GM23338 (cell line): ENCODE measurements around the gene GPR156. TPM values are rescaled to one million over a fixed set of nuclear protein-coding genes. Genes with fewer than 3 reads are reported as not detected.

Experiments
- ATAC-seq: fragments of 200-7000 bp; cut with Tn5 transposase; 3 replicates; pipeline ENCODE4 v1.9.1; 2020
- DNase-seq: peaks from one replicate; pipeline ENCODE4 v3.0.0-alpha.2; 2015; ENCODE audit warnings: low spot score
- H2AFZ ChIP-seq: fragments of 200-600 bp; sonication (generic); 2 replicates; pipeline ENCODE4 v1.8.0; 2016; ENCODE audit warnings: antibody characterized with exemption, mild to moderate bottlenecking, moderate library complexity
- H3F3A ChIP-seq: fragments of 200-600 bp; sonication (generic); replicated peaks from 2 replicates; pipeline ENCODE4 v1.8.0; 2017; ENCODE audit warnings: antibody characterized with exemption, mixed run types, low read depth
- H3K27ac ChIP-seq: fragments of 200-600 bp; sonication (generic); 2 replicates; pipeline ENCODE4 v1.6.1; 2016; ENCODE audit warnings: low read depth
- H3K27me3 ChIP-seq: fragments of 200-600 bp; sonication (generic); 2 replicates; pipeline ENCODE4 v1.8.0; 2016; ENCODE audit warnings: mild to moderate bottlenecking, mixed run types, moderate library complexity; ENCODE audit not compliant: insufficient read depth
- H3K36me3 ChIP-seq: fragments of 200-600 bp; sonication (generic); 2 replicates; pipeline ENCODE4 v1.8.0; 2016; ENCODE audit warnings: mild to moderate bottlenecking; ENCODE audit not compliant: insufficient read depth
- H3K4me1 ChIP-seq: fragments of 200-600 bp; sonication (generic); 2 replicates; pipeline ENCODE4 v1.8.0; 2016; ENCODE audit warnings: mild to moderate bottlenecking, moderate library complexity; ENCODE audit not compliant: insufficient read depth
- H3K4me2 ChIP-seq: fragments of 200-600 bp; sonication (generic); 2 replicates; pipeline ENCODE4 v1.7.1; 2017; ENCODE audit warnings: mixed run types
- H3K4me3 ChIP-seq: fragments of 200-600 bp; sonication (generic); 2 replicates; pipeline ENCODE4 v1.6.1; 2016; ENCODE audit warnings: mixed run types
- H3K79me2 ChIP-seq: fragments of 200-600 bp; sonication (generic); replicated peaks from 2 replicates; pipeline ENCODE4 v1.8.0; 2017; ENCODE audit warnings: mild to moderate bottlenecking; ENCODE audit not compliant: insufficient read depth
- H3K9me2 ChIP-seq: fragments of 200-600 bp; sonication (generic); 2 replicates; pipeline ENCODE4 v1.8.0; 2017; ENCODE audit not compliant: insufficient read depth
- H4K20me1 ChIP-seq: fragments of 200-600 bp; sonication (generic); replicated peaks from 2 replicates; pipeline ENCODE4 v1.8.0; 2017; ENCODE audit warnings: mild to moderate bottlenecking; ENCODE audit not compliant: insufficient read depth
- H3K27ac Mint-ChIP-seq: 2 replicates; pipeline ENCODE4 v1.8.0; 2020; ENCODE audit warnings: inconsistent platforms, mild to moderate bottlenecking, moderate library complexity, mixed read lengths
- H3K27me3 Mint-ChIP-seq: 3 replicates; pipeline ENCODE4 v1.8.0; 2022; ENCODE audit warnings: low read depth, mild to moderate bottlenecking, moderate library complexity, mixed read lengths, inconsistent platforms; ENCODE audit not compliant: insufficient read depth, poor library complexity
- H3K36me3 Mint-ChIP-seq: 3 replicates; pipeline ENCODE4 v1.8.0; 2021; ENCODE audit warnings: low read depth, mild to moderate bottlenecking, inconsistent platforms, moderate library complexity, mixed read lengths
- H3K4me1 Mint-ChIP-seq: 3 replicates; pipeline ENCODE4 v1.8.0; 2020; ENCODE audit warnings: mild to moderate bottlenecking, inconsistent platforms, mixed read lengths
- H3K4me3 Mint-ChIP-seq: 3 replicates; pipeline ENCODE4 v1.8.0; 2021; ENCODE audit warnings: moderate library complexity, mild to moderate bottlenecking, inconsistent platforms, mixed read lengths
- H3K9me3 Mint-ChIP-seq: 3 replicates; pipeline ENCODE4 v1.8.0; 2020; ENCODE audit warnings: moderate library complexity, mild to moderate bottlenecking, inconsistent platforms, mixed read lengths
- ETS1 ChIP-seq: IDR thresholded peaks from 2 replicates; pipeline ENCODE4 v1.6.1; 2016; ENCODE audit warnings: antibody characterized with exemption
- EZH2phosphoT487 ChIP-seq: fragments of 200-600 bp; sonication (generic); IDR thresholded peaks from one replicate; pipeline ENCODE4 v1.8.1; 2018; ENCODE audit warnings: antibody characterized with exemption; ENCODE audit not compliant: unreplicated experiment
- JUNB ChIP-seq: IDR thresholded peaks from one replicate; pipeline ENCODE4 v1.6.1; 2016; ENCODE audit warnings: antibody characterized with exemption; ENCODE audit not compliant: unreplicated experiment
- POLR2AphosphoS5 ChIP-seq: IDR thresholded peaks from 2 replicates; pipeline ENCODE4 v1.6.1; 2016; ENCODE audit warnings: antibody characterized with exemption, low read depth
- STAT1 ChIP-seq: IDR thresholded peaks from one replicate; pipeline ENCODE4 v1.6.1; 2016; ENCODE audit warnings: antibody characterized with exemption; ENCODE audit not compliant: unreplicated experiment
- polyA plus RNA-seq: library from polyadenylated mRNA; unstranded; fragments of >200 nt; fragmentation: Nextera tagmentation; extraction: Ambion mirVana; gene quantifications from 2 replicates; pipeline ENCODE4 v1.2.1, GENCODE V29; 2016
- total RNA-seq: library from RNA; depleted of rRNA; stranded (reverse); fragments of >200 nt; shearing (Covaris generic); gene quantifications from 2 replicates; pipeline ENCODE4 v1.2.3, GENCODE V29; 2014
- TF ChIP-seq, protein P1 (sequence below): fragments of 250-450 bp; sonication (Bioruptor Pico); IDR thresholded peaks from 2 replicates; pipeline ENCODE4 v1.5.0; 2020; ENCODE audit warnings: mild to moderate bottlenecking, moderate library complexity

GPR156 gene
- total and polyA plus RNA-seq, 2 experiments from 2014 or later = 0.50 to 2.5 TPM

DNA sequence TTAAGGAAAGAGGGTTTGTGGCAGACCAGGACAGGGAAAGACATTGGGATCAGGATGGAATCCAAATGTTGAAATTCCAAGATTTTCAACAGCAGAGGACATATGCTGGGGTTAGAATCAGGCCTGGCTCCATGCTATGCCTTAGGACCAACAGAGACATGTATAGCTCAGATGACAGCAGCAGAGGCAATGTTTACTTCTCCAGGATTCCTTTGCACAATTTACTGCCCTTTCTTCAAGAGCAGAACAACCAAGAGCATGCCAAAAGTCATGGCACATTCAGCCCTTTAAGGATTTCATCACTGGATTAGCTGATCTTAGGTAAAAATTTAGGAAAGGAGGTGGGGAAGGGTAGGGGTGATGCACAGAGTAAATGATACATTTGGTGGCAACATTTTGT, 121.2 kb downstream of the GPR156 start:
- TF ChIP-seq JUNB (no peak), POLR2AphosphoS5 (no peak), ETS1 (no peak), STAT1 (no peak), EZH2phosphoT487 (no peak)
- TF ChIP-seq, protein P1, sequence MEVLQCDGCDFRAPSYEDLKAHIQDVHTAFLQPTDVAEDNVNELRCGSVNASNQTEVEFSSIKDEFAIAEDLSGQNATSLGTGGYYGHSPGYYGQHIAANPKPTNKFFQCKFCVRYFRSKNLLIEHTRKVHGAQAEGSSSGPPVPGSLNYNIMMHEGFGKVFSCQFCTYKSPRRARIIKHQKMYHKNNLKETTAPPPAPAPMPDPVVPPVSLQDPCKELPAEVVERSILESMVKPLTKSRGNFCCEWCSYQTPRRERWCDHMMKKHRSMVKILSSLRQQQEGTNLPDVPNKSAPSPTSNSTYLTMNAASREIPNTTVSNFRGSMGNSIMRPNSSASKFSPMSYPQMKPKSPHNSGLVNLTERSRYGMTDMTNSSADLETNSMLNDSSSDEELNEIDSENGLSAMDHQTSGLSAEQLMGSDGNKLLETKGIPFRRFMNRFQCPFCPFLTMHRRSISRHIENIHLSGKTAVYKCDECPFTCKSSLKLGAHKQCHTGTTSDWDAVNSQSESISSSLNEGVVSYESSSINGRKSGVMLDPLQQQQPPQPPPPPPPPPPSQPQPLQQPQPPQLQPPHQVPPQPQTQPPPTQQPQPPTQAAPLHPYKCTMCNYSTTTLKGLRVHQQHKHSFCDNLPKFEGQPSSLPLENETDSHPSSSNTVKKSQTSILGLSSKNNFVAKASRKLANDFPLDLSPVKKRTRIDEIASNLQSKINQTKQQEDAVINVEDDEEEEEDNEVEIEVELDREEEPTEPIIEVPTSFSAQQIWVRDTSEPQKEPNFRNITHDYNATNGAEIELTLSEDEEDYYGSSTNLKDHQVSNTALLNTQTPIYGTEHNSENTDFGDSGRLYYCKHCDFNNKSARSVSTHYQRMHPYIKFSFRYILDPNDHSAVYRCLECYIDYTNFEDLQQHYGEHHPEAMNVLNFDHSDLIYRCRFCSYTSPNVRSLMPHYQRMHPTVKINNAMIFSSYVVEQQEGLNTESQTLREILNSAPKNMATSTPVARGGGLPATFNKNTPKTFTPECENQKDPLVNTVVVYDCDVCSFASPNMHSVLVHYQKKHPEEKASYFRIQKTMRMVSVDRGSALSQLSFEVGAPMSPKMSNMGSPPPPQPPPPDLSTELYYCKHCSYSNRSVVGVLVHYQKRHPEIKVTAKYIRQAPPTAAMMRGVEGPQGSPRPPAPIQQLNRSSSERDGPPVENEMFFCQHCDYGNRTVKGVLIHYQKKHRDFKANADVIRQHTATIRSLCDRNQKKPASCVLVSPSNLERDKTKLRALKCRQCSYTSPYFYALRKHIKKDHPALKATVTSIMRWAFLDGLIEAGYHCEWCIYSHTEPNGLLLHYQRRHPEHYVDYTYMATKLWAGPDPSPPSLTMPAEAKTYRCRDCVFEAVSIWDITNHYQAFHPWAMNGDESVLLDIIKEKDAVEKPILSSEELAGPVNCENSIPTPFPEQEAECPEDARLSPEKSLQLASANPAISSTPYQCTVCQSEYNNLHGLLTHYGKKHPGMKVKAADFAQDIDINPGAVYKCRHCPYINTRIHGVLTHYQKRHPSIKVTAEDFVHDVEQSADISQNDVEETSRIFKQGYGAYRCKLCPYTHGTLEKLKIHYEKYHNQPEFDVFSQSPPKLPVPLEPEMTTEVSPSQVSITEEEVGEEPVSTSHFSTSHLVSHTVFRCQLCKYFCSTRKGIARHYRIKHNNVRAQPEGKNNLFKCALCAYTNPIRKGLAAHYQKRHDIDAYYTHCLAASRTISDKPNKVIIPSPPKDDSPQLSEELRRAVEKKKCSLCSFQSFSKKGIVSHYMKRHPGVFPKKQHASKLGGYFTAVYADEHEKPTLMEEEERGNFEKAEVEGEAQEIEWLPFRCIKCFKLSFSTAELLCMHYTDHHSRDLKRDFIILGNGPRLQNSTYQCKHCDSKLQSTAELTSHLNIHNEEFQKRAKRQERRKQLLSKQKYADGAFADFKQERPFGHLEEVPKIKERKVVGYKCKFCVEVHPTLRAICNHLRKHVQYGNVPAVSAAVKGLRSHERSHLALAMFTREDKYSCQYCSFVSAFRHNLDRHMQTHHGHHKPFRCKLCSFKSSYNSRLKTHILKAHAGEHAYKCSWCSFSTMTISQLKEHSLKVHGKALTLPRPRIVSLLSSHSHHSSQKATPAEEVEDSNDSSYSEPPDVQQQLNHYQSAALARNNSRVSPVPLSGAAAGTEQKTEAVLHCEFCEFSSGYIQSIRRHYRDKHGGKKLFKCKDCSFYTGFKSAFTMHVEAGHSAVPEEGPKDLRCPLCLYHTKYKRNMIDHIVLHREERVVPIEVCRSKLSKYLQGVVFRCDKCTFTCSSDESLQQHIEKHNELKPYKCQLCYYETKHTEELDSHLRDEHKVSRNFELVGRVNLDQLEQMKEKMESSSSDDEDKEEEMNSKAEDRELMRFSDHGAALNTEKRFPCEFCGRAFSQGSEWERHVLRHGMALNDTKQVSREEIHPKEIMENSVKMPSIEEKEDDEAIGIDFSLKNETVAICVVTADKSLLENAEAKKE (CRISPR knock-in tag) = no peak
- Histone ChIP-seq H2AFZ (no peak overlapping the region), H3K27me3 (no peaks in the 10 kb centered on the region), H3K79me2 (no peaks in the 10 kb centered on the region), H3K4me2 (no peak overlapping the region), H3K4me1 (no peaks in the 10 kb centered on the region), H3K27ac (no peak overlapping the region), H3K4me3 (no peak overlapping the region), H3K9me2 (peaks cover 3% of the 10 kb centered on the region), H4K20me1 (no peaks in the 10 kb centered on the region), H3F3A (no peaks in the 10 kb centered on the region), H3K36me3 (no peaks in the 10 kb centered on the region)
- no peaks in the 10 kb centered on the region for H3K36me3 Mint-ChIP-seq
- no peak overlapping the region for H3K27ac Mint-ChIP-seq
- H3K27me3 Mint-ChIP-seq = peaks cover 3% of the 10 kb centered on the region
- ATAC-seq (no peak), DNase-seq (no peak)
- H3K9me3 Mint-ChIP-seq = no peaks in the 10 kb centered on the region; the same call in 2 of the 3 replicates
- H3K4me3 Mint-ChIP-seq = no peak overlapping the region
- H3K4me1 Mint-ChIP-seq = no peaks in the 10 kb centered on the region; the same call in 2 of the 3 replicates
